ENCODE data around the gene DOCK1.
"Not testable (repeated sequence)": the region's sequence is repeated elsewhere in the genome, so short reads cannot be mapped to it uniquely, and the experiment has no call there.

The DOCK1 gene

GRCh38 chr10:126910798-126911197 is 5.6 kb downstream of the DOCK1 start:
- Mint-ChIP-seq H3K27me3 (ENCODE audit: low read depth, poor library complexity) (peaks cover 6% of the 10 kb centered on the region), H3K4me3 (no peak overlapping the region), H3K36me3 (ENCODE audit: low read depth) (peaks cover 35% of the 10 kb centered on the region), H3K27ac (no peak overlapping the region), H3K9me3 (peaks cover 11% of the 10 kb centered on the region), H3K4me1 (peaks cover 20% of the 10 kb centered on the region)
- DNase-seq, result no peak
- TF ChIP-seq CTCF (IDR thresholded peaks at IDR 0.05), result no peak

GRCh38 chr10:126911301-126911700 is 6.1 kb downstream of the DOCK1 start:
- Mint-ChIP-seq H3K27me3 (ENCODE audit: low read depth, poor library complexity) (peaks cover 9% of the 10 kb centered on the region), H3K9me3 (peaks cover 12% of the 10 kb centered on the region), H3K4me1 (peaks cover 18% of the 10 kb centered on the region), H3K27ac (no peak overlapping the region), H3K36me3 (ENCODE audit: low read depth) (peaks cover 38% of the 10 kb centered on the region), H3K4me3 (no peak overlapping the region)
- no peak for TF ChIP-seq CTCF (IDR thresholded peaks at IDR 0.05)
- no peak for DNase-seq

- TF ChIP-seq CTCF (IDR thresholded peaks at IDR 0.05), result no peak
- Mint-ChIP-seq H3K36me3 (ENCODE audit: low read depth) (peaks cover 38% of the 10 kb centered on the region), H3K4me3 (no peak overlapping the region), H3K27me3 (ENCODE audit: low read depth, poor library complexity) (peaks cover 6% of the 10 kb centered on the region), H3K4me1 (peaks cover 19% of the 10 kb centered on the region), H3K27ac (no peak overlapping the region), H3K9me3 (peaks cover 12% of the 10 kb centered on the region)
- DNase-seq, result no peak
Measured at GRCh38 chr10:126913316-126913715, 8.1 kb downstream of the DOCK1 start.

DNA sequence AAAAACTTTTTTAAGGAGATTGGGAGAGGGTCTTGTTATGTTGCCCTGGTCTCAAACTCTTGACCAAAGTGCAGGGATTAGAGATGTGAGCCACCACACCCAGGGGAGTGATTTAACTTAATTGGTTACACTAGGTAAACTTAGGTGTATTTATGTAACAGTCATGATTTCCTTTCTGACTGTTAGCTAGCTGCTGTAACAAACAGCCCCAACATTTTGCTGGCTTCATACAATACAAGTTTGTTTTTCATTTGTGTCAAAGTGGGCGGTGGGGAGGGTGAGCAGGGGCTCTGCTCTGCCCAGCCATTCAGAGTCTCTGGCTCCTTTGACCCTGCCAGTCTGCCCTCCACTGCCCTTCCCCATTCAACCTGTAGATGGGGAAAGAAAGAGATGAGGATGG is 9.3 kb downstream of the DOCK1 start:
- Mint-ChIP-seq H3K27ac (no peak overlapping the region), H3K36me3 (ENCODE audit: low read depth) (peaks cover 44% of the 10 kb centered on the region), H3K9me3 (peaks cover 12% of the 10 kb centered on the region), H3K27me3 (ENCODE audit: low read depth, poor library complexity) (peaks cover 6% of the 10 kb centered on the region), H3K4me3 (no peak overlapping the region), H3K4me1 (peaks cover 31% of the 10 kb centered on the region)
- DNase-seq, result no peak
- no peak for TF ChIP-seq CTCF (IDR thresholded peaks at IDR 0.05)

DNA sequence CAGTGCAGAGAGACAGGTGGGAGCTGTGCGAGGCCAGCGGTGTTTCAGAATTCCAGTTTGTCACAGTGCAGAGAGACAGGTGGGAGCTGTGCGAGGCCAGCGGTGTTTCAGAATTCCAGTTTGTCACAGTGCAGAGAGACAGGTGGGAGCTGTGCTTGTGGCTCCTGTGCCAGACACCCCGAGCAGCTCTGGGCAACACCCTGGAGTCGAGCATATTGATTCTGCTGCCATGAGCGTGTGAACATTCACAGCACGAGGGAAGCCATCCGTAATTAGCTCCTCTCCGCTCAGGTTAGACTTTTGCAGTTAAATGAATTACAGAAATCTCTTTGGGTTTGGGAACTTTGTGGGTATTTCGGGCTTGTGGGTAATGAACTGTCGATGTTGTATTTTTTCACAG is 11.7 kb downstream of the DOCK1 start:
- not testable (repeated sequence) for H3K27me3 Mint-ChIP-seq (ENCODE audit: low read depth, poor library complexity); H3K4me3 Mint-ChIP-seq; DNase-seq; H3K27ac Mint-ChIP-seq
- peaks cover 16% of the 10 kb centered on the region for H3K9me3 Mint-ChIP-seq
- peaks cover 31% of the 10 kb centered on the region for H3K4me1 Mint-ChIP-seq
- peaks cover 44% of the 10 kb centered on the region for H3K36me3 Mint-ChIP-seq (ENCODE audit: low read depth)

DNA sequence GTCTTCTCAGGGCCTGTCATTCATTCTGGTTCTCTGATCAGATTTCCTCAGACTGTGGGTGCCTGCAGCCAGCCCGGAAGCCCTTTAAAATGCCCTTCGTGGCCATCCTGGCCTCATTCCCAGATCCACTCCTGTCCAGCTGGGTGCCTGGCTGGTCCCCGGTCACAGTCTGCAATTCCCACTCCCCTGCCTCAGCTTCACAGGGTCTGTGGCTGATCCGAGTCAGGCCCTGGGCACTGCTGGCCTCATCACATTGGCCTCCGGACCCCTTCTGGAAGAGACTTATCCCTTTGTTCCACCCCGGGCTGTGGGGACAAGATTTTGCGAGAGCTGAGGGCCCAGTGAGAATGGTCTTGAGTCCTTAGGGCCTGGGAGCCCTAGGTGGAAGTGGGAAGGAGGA is 12.1 kb downstream of the DOCK1 start:
- H3K4me3 Mint-ChIP-seq, result no peak overlapping the region
- no peak for DNase-seq
- peaks cover 48% of the 10 kb centered on the region for H3K36me3 Mint-ChIP-seq (ENCODE audit: low read depth)
- H3K9me3 Mint-ChIP-seq, result peaks cover 16% of the 10 kb centered on the region
- TF ChIP-seq CTCF (IDR thresholded peaks at IDR 0.05), result no peak
- peak overlapping the region; percentile 91 for H3K27ac Mint-ChIP-seq
- peaks cover 6% of the 10 kb centered on the region for H3K27me3 Mint-ChIP-seq (ENCODE audit: low read depth, poor library complexity)
- peaks cover 31% of the 10 kb centered on the region for H3K4me1 Mint-ChIP-seq

Measured in nephron progenitor cell (in vitro differentiated cells).